ENCODE data around the gene BSG. TPM values are rescaled to one million over a fixed set of nuclear protein-coding genes. Genes with fewer than 3 reads are reported as not detected.
"Not testable (repeated sequence)": the region's sequence is repeated elsewhere in the genome, so short reads cannot be mapped to it uniquely, and the experiment has no call there.

Gene BSG
- polyA plus RNA-seq, 2 donors: 189 to 210 TPM

DNA sequence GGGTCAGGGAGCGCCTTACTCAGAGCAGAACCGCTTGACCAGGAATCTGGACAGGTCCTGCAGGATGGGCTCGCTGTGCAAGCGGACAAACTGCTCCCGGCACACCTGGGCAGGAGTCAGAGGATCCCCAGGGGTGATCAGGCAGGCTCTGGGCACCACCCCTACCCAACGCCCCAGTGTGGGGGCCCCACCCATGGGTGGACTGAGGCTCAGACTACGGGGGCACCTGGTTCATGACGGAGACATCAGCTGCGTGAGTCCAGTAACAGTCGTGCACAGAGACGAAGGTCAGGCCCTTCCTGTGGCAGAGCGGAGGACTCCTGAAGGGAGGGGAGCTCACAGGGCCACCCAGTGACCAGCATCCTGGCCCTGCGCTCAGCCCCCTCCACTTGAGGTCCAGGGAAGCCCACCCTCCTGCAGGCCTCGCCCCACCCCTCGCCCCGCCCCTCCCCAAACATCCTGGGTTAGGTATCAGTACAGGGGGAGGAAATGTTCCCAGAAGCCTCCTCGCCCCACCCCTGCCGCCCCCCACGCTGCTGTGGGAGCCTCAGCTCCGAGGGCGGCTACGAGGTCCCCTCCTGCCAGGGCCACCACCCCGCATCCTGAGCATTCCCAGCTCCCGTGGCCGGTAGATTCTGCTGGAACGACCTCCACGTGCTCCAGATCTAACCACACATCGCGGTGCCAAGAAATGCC lies 45.3 kb downstream of the BSG start:
- no peaks in the 10 kb centered on the region for H3K27me3 ChIP-seq (ENCODE audit: control insufficient read depth in 1 of 2, insufficient read depth in 2 of 2, low read length in 2 of 2)
- H3K27ac ChIP-seq (ENCODE audit: low read depth in 2 of 2, low read length in 1 of 2): peak overlapping the region in 1 of 2 donors; percentile 38
- H3K4me1 ChIP-seq (ENCODE audit: control insufficient read depth in 2 of 2, insufficient read depth in 2 of 2, low read length in 1 of 2): peaks cover 0 to 3% of the 10 kb centered on the region in 2 donors
- peaks cover 0 to 4% of the 10 kb centered on the region in 2 donors for H3K9me3 ChIP-seq (ENCODE audit: control insufficient read depth in 2 of 2, insufficient read depth in 1 of 2, low read depth in 1 of 2, low read length in 1 of 2)
- WGBS, 2 donors: 83% methylated on average over 26 to 29 of the region's 29 CpGs
- H3K36me3 ChIP-seq (ENCODE audit: control insufficient read depth in 2 of 2, insufficient read depth in 2 of 2, low read length in 1 of 2): peaks cover 0 to 45% of the 10 kb centered on the region in 2 donors
- H3K4me3 ChIP-seq (ENCODE audit: low read depth in 1 of 2, low read length in 2 of 2): no peak overlapping the region

DNA sequence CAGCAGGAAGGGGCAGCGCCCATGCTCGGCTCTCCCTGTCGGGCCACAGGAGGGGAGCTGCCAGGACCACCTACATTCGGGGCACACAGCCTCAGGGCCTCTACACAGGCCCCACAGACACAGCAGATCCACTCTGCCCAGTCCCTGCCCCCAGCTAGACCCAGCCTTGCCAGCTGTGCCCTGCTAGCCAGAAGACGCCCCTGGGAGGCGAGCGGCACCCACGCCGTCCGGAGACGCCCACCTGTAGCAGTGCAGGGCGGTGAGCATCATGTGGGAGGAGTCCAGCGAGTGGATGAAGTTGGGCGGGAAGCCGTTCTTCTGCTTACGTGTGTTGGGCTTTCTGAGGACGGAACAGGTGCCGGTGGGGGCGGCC lies 45.8 kb downstream of the BSG start:
- Histone ChIP-seq H3K27ac (ENCODE audit: low read depth in 2 of 2, low read length in 1 of 2) (peak overlapping the region in 1 of 2 donors; percentile 38), H3K36me3 (ENCODE audit: control insufficient read depth in 2 of 2, insufficient read depth in 2 of 2, low read length in 1 of 2) (peaks cover 0 to 50% of the 10 kb centered on the region in 2 donors), H3K27me3 (ENCODE audit: control insufficient read depth in 1 of 2, insufficient read depth in 2 of 2, low read length in 2 of 2) (no peaks in the 10 kb centered on the region), H3K9me3 (ENCODE audit: control insufficient read depth in 2 of 2, insufficient read depth in 1 of 2, low read depth in 1 of 2, low read length in 1 of 2) (peaks cover 0 to 4% of the 10 kb centered on the region in 2 donors), H3K4me1 (ENCODE audit: control insufficient read depth in 2 of 2, insufficient read depth in 2 of 2, low read length in 1 of 2) (peaks cover 0 to 3% of the 10 kb centered on the region in 2 donors), H3K4me3 (ENCODE audit: low read depth in 1 of 2, low read length in 2 of 2) (no peak overlapping the region)
- WGBS, 2 donors: 87 to 91% methylated on average over 19 of the region's 19 CpGs

DNA sequence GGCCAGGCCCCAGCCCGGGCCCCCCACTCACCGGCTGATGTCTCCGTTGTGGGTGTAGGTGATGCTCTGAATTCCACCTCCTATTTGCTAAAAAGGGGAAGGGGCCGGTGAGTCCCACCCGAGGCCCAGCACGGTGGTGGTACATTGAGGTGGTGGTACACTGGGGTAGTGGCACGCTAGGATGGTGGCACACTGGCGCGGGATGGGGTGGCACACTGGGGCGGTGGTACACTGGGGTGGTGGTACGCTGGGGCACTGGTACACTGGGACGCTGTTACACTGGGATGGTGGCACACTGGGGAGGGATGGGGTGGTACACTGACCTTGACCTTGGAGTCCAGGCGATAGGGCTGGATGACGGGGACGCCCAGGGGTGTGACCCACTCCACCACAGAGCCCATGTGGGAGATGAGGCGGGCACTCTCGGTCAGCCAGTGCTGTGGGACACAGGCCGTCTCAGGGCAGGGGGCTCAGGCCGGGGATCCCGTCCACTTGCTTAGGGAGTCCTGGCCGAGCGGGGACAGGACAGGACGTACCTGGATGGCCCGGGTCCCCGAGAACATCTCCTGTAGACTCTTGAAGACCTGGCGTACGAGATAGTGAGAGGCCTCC lies 46.4 kb downstream of the BSG start:
- peaks cover 0 to 4% of the 10 kb centered on the region in 2 donors for H3K9me3 ChIP-seq (ENCODE audit: control insufficient read depth in 2 of 2, insufficient read depth in 1 of 2, low read depth in 1 of 2, low read length in 1 of 2)
- H3K36me3 ChIP-seq (ENCODE audit: control insufficient read depth in 2 of 2, insufficient read depth in 2 of 2, low read length in 1 of 2): peaks cover 0 to 55% of the 10 kb centered on the region in 2 donors
- no peaks in the 10 kb centered on the region for H3K27me3 ChIP-seq (ENCODE audit: control insufficient read depth in 1 of 2, insufficient read depth in 2 of 2, low read length in 2 of 2)
- H3K4me3 ChIP-seq (ENCODE audit: low read depth in 1 of 2, low read length in 2 of 2): no peak overlapping the region
- H3K4me1 ChIP-seq (ENCODE audit: control insufficient read depth in 2 of 2, insufficient read depth in 2 of 2, low read length in 1 of 2): peaks cover 0 to 3% of the 10 kb centered on the region in 2 donors
- 93% methylated on average over 27 of the region's 27 CpGs for WGBS, 2 donors
- no peak overlapping the region for H3K27ac ChIP-seq (ENCODE audit: low read depth in 2 of 2, low read length in 1 of 2)

DNA sequence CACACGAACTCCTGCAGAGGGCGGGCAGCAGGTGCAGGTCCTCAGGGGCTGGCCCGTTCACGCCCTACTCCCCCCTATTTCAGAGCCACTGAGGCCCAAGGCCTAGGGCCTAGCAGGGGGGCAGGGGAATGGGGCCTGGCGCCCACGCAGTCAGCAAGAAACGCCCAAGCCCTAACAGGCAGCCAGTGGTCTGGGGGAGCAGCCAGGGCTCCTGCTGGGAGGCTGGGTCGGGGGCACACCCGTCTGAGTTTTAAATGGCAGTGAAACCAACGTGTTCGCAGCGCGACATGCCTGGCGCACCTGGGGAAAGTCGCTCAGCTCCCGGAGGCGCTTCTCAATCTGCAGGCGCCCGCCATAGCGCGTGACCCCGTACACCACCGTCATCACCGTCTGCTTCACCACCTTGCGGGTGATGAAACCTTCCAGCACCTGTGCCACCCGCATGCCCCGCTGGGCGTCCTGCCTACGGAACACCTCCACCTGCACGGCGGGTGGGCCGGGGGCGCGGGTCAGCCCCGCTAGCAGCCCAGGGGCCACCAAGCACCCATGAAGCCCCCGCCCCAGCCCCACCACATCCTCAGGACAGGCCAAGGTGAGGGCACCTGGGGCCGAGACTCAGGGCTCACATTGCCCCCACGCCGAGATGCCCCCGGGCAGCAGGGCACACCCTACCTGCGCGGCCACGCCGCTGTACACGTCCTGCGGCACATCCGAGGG lies 47.0 kb downstream of the BSG start:
- Histone ChIP-seq H3K27me3 (ENCODE audit: control insufficient read depth in 1 of 2, insufficient read depth in 2 of 2, low read length in 2 of 2) (no peaks in the 10 kb centered on the region), H3K36me3 (ENCODE audit: control insufficient read depth in 2 of 2, insufficient read depth in 2 of 2, low read length in 1 of 2) (peaks cover 0 to 59% of the 10 kb centered on the region in 2 donors), H3K9me3 (ENCODE audit: control insufficient read depth in 2 of 2, insufficient read depth in 1 of 2, low read depth in 1 of 2, low read length in 1 of 2) (peaks cover 0 to 4% of the 10 kb centered on the region in 2 donors), H3K4me1 (ENCODE audit: control insufficient read depth in 2 of 2, insufficient read depth in 2 of 2, low read length in 1 of 2) (peaks cover 0 to 3% of the 10 kb centered on the region in 2 donors), H3K27ac (ENCODE audit: low read depth in 2 of 2, low read length in 1 of 2) (no peak overlapping the region), H3K4me3 (ENCODE audit: low read depth in 1 of 2, low read length in 2 of 2) (no peak overlapping the region)
- 92 to 95% methylated on average over 46 to 47 of the region's 47 CpGs for WGBS, 2 donors

DNA sequence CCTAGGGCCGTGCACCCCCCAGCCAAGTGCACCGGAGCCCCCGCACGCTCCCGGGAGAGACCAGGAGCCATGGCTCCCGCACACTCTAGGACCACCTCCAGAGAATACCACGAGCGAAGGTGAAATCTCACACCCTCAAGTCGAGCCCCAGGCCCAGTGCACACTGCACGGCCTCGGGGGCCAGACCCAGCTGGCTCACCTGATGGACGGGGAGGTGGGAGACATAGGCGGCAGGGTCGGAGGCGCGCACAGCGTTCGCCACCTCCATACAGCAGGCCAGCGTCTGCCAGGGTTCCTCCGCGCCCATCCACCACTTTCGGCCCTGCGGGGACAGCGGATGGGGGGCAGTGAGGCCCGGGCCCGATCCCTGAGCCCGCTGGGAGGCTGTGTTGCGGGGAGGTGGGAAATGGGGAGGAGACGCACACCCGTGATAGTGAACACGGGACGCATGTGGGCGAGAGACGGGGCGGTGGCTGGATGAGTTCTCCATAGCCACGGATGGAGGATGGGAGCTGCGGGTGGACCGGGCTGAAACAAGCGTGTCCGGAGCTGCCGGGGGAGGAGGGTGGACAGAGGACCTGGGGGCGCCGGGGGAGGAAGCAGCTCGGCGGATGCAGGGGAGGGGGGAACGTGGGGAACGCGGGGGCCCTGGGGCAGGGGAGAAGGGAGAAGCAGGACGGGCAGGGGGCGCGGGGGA lies 47.9 kb downstream of the BSG start:
- Histone ChIP-seq H3K27me3 (ENCODE audit: control insufficient read depth in 1 of 2, insufficient read depth in 2 of 2, low read length in 2 of 2) (no peaks in the 10 kb centered on the region), H3K4me3 (ENCODE audit: low read depth in 1 of 2, low read length in 2 of 2) (no peak overlapping the region), H3K27ac (ENCODE audit: low read depth in 2 of 2, low read length in 1 of 2) (no peak overlapping the region), H3K9me3 (ENCODE audit: control insufficient read depth in 2 of 2, insufficient read depth in 1 of 2, low read depth in 1 of 2, low read length in 1 of 2) (peaks cover 0 to 4% of the 10 kb centered on the region in 2 donors), H3K36me3 (ENCODE audit: control insufficient read depth in 2 of 2, insufficient read depth in 2 of 2, low read length in 1 of 2) (peaks cover 0 to 67% of the 10 kb centered on the region in 2 donors), H3K4me1 (ENCODE audit: control insufficient read depth in 2 of 2, insufficient read depth in 2 of 2, low read length in 1 of 2) (peaks cover 0 to 3% of the 10 kb centered on the region in 2 donors)
- WGBS, 2 donors: 92 to 94% methylated on average over 49 to 51 of the region's 51 CpGs

DNA sequence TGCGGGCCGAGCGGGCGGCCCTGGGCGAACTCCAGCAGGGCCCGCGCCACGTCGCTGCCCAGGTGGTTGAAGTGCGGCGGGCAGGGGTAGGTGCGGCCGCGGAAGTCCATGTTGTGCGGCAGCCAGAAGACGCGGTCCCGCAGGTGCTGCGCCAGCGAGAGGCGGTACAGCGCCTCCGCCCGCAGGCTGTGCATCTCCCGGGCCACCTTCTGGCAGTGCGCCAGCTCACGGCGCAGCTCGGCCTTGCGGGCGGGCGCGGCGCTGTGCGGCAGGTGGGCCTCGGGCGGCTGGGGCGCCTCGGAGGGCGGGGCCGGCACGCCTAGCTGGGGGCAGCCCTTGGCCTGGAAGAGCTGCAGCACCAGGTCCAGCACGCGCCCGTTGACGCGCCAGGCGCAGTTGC lies 48.8 kb downstream of the BSG start:
- H3K9me3 ChIP-seq (ENCODE audit: control insufficient read depth in 2 of 2, insufficient read depth in 1 of 2, low read depth in 1 of 2, low read length in 1 of 2); H3K27me3 ChIP-seq (ENCODE audit: control insufficient read depth in 1 of 2, insufficient read depth in 2 of 2, low read length in 2 of 2); H3K27ac ChIP-seq (ENCODE audit: low read depth in 2 of 2, low read length in 1 of 2); H3K4me1 ChIP-seq (ENCODE audit: control insufficient read depth in 2 of 2, insufficient read depth in 2 of 2, low read length in 1 of 2); H3K4me3 ChIP-seq (ENCODE audit: low read depth in 1 of 2, low read length in 2 of 2): not testable (repeated sequence)
- 97 to 98% methylated on average over 48 of the region's 48 CpGs for WGBS, 2 donors
- peaks cover 0 to 68% of the 10 kb centered on the region in 2 donors for H3K36me3 ChIP-seq (ENCODE audit: control insufficient read depth in 2 of 2, insufficient read depth in 2 of 2, low read length in 1 of 2)

DNA sequence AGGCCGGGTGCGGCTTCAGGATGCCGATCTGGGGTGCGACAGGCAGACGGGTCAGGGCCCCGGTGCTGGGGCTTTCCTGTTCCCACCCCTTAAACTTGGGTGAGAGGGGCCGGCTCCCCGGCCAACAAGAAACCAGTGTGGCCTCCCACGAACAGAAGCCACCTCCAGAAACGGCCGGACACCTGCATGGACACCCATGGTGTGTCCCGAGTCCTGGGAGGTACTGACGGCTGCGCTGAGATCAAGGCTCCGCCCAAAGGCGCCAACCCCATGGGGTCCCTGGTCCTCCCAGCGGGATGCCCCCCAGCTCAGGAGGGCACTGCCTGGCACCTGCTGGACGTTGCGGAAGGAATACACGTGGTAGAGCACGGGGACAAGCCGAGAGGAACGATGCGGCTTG lies 49.4 kb downstream of the BSG start:
- Histone ChIP-seq H3K27me3 (ENCODE audit: control insufficient read depth in 1 of 2, insufficient read depth in 2 of 2, low read length in 2 of 2) (no peaks in the 10 kb centered on the region), H3K9me3 (ENCODE audit: control insufficient read depth in 2 of 2, insufficient read depth in 1 of 2, low read depth in 1 of 2, low read length in 1 of 2) (peaks cover 0 to 2% of the 10 kb centered on the region in 2 donors), H3K4me3 (ENCODE audit: low read depth in 1 of 2, low read length in 2 of 2) (no peak overlapping the region), H3K4me1 (ENCODE audit: control insufficient read depth in 2 of 2, insufficient read depth in 2 of 2, low read length in 1 of 2) (no peaks in the 10 kb centered on the region), H3K27ac (ENCODE audit: low read depth in 2 of 2, low read length in 1 of 2) (no peak overlapping the region), H3K36me3 (ENCODE audit: control insufficient read depth in 2 of 2, insufficient read depth in 2 of 2, low read length in 1 of 2) (peaks cover 0 to 68% of the 10 kb centered on the region in 2 donors)
- 92 to 95% methylated on average over 24 of the region's 24 CpGs for WGBS, 2 donors

DNA sequence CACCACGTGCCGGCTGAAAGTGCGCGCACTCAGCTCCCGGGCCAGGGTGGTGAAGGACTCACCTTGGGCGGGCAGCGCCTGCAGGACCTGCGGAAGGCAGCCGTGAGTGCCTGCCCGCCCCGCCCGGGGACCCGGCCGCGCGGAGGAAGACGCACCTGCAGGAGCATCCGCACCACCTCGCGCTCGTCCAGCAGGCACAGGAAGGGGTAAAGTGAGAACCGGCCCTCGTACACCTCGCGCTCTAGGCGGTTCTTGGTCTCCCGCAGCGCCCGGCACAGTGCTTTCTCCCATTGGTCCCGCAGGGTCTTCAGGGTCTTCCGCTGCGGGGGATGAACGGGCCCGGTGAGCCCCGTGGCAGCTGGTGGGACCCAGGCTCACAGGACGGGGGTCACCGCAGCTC lies 50.3 kb downstream of the BSG start:
- no peak overlapping the region for H3K27ac ChIP-seq (ENCODE audit: low read depth in 2 of 2, low read length in 1 of 2)
- peaks cover 0 to 68% of the 10 kb centered on the region in 2 donors for H3K36me3 ChIP-seq (ENCODE audit: control insufficient read depth in 2 of 2, insufficient read depth in 2 of 2, low read length in 1 of 2)
- H3K9me3 ChIP-seq (ENCODE audit: control insufficient read depth in 2 of 2, insufficient read depth in 1 of 2, low read depth in 1 of 2, low read length in 1 of 2): peaks cover 0 to 2% of the 10 kb centered on the region in 2 donors
- no peak overlapping the region for H3K4me3 ChIP-seq (ENCODE audit: low read depth in 1 of 2, low read length in 2 of 2)
- H3K4me1 ChIP-seq (ENCODE audit: control insufficient read depth in 2 of 2, insufficient read depth in 2 of 2, low read length in 1 of 2): no peaks in the 10 kb centered on the region
- 94 to 95% methylated on average over 37 of the region's 37 CpGs for WGBS, 2 donors
- no peaks in the 10 kb centered on the region for H3K27me3 ChIP-seq (ENCODE audit: control insufficient read depth in 1 of 2, insufficient read depth in 2 of 2, low read length in 2 of 2)

DNA sequence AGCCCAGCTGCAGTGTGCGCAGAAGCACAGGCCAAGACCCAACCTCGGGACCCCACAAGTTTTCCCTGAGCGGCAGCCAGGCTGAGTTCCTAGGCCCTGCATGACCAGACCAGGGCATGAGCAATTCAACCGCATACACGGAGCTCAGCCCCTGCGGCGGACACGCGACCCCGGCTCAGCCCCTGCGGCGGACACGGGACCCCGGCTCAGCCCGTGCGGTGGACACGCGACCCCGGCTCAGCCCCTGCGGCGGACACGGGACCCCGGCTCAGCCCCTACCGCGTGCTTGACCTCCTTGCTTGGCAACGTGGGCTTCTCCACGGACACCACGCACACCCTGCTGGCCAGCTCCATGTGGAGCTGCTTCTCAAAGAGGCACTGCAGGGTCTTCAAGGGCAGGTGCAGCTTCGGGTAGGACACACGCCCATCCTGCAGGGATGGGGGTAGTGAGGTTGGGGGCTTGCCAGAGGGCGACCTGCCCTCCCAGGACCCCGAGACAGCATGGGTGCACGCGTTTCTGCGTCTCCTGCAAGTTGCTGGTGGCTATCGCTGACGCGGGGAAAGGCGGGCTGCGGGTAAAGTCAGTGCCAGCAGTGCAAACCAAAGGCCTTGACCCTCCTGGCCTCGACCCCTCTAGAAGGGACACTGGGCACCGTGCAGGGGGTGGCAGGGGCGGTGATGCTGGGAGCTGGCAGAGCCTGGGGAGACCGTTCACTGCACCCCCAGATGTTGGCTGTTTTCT lies 51.0 kb downstream of the BSG start:
- WGBS, 2 donors: 92 to 95% methylated on average over 44 of the region's 44 CpGs
- Histone ChIP-seq H3K27ac (ENCODE audit: low read depth in 2 of 2, low read length in 1 of 2) (no peak overlapping the region), H3K36me3 (ENCODE audit: control insufficient read depth in 2 of 2, insufficient read depth in 2 of 2, low read length in 1 of 2) (peaks cover 0 to 67% of the 10 kb centered on the region in 2 donors), H3K9me3 (ENCODE audit: control insufficient read depth in 2 of 2, insufficient read depth in 1 of 2, low read depth in 1 of 2, low read length in 1 of 2) (no peaks in the 10 kb centered on the region), H3K4me1 (ENCODE audit: control insufficient read depth in 2 of 2, insufficient read depth in 2 of 2, low read length in 1 of 2) (no peaks in the 10 kb centered on the region), H3K27me3 (ENCODE audit: control insufficient read depth in 1 of 2, insufficient read depth in 2 of 2, low read length in 2 of 2) (no peaks in the 10 kb centered on the region), H3K4me3 (ENCODE audit: low read depth in 1 of 2, low read length in 2 of 2) (no peak overlapping the region)
